ENCODE results near the gene PDSS1.

The PDSS1 gene

GRCh38 chr10:26733750-26734568 lies 36.5 kb downstream of the PDSS1 start:
- intact Hi-C loops (cut with DNase I): no loop called here
- DNase-seq: peak in 4 of 10 donors; percentile 16 to 84 (median 54)

- intact Hi-C loops (cut with DNase I): no loop called here
- DNase-seq: peak in 1 of 10 donors; percentile 63
Observed at GRCh38 chr10:26735435-26735834, 37.9 kb downstream of the PDSS1 start.

- intact Hi-C loops (cut with DNase I): no loop called here
- peak in 2 of 10 donors; percentile 27 to 42 for DNase-seq
Observed at GRCh38 chr10:26737730-26738129, 40.2 kb downstream of the PDSS1 start.

GRCh38 chr10:26738301-26738911 lies 40.9 kb downstream of the PDSS1 start:
- no peak for DNase-seq
- intact Hi-C loops (cut with DNase I): no loop called here

GRCh38 chr10:26739071-26739631 lies 41.6 kb downstream of the PDSS1 start:
- intact Hi-C loops (cut with DNase I): no loop called here
- DNase-seq: no peak

GRCh38 chr10:26741368-26741767 lies 43.9 kb downstream of the PDSS1 start:
- intact Hi-C loops (cut with DNase I): no loop called here
- DNase-seq: no peak

GRCh38 chr10:26743091-26743490 lies 45.6 kb downstream of the PDSS1 start:
- no peak for DNase-seq
- intact Hi-C loops (cut with DNase I): no loop called here

GRCh38 chr10:26743841-26744240 lies 46.3 kb downstream of the PDSS1 start:
- DNase-seq: no peak
- intact Hi-C loops (cut with DNase I): no loop called here

- no peak for DNase-seq
- intact Hi-C loops (cut with DNase I): no loop called here
Observed at GRCh38 chr10:26746061-26746460, 48.6 kb downstream of the PDSS1 start.

GRCh38 chr10:26755443-26755903 lies 58.0 kb downstream of the PDSS1 start:
- intact Hi-C loops (cut with DNase I): no loop called here
- DNase-seq: no peak

- intact Hi-C loops (cut with DNase I): no loop called here
- DNase-seq: no peak
Observed at GRCh38 chr10:26759008-26759407, 61.5 kb downstream of the PDSS1 start.

- intact Hi-C loops (cut with DNase I): no loop called here
- no peak for DNase-seq
Observed at GRCh38 chr10:26765549-26765948, 68.0 kb downstream of the PDSS1 start.

GRCh38 chr10:26770069-26770468 lies 72.6 kb downstream of the PDSS1 start:
- DNase-seq: peak in 6 of 10 donors; percentile 28 to 89 (median 39)
- intact Hi-C loops (cut with DNase I): no loop called here

GRCh38 chr10:26773633-26774032 lies 76.1 kb downstream of the PDSS1 start:
- intact Hi-C loops (cut with DNase I): no loop called here
- no peak for DNase-seq

GRCh38 chr10:26776258-26776657 lies 78.8 kb downstream of the PDSS1 start:
- intact Hi-C loops (cut with DNase I): no loop called here
- no peak for DNase-seq

- no peak for DNase-seq
- intact Hi-C loops (cut with DNase I): no loop called here
Observed at GRCh38 chr10:26777686-26778085, 80.2 kb downstream of the PDSS1 start.

- DNase-seq: no peak
- intact Hi-C loops (cut with DNase I): no loop called here
Observed at GRCh38 chr10:26779176-26779860, 81.8 kb downstream of the PDSS1 start.

GRCh38 chr10:26780106-26780792 lies 82.7 kb downstream of the PDSS1 start:
- no peak for DNase-seq
- intact Hi-C loops (cut with DNase I): no loop called here

- intact Hi-C loops (cut with DNase I): no loop called here
- DNase-seq: no peak
Observed at GRCh38 chr10:26780793-26781601, 83.5 kb downstream of the PDSS1 start.

- DNase-seq: no peak
- intact Hi-C loops (cut with DNase I): no loop called here
Observed at GRCh38 chr10:26781797-26782196, 84.3 kb downstream of the PDSS1 start.
